Trophoblast cell (in vitro differentiated cells and primary cell): Measurements from ENCODE around the gene FAM24B.

Experiments used
- DNase-seq, 2 donors: peaks; one replicate each; pipeline ENCODE4 v3.0.0-alpha.2; 2016
- H2AFZ ChIP-seq: 2 replicates; pipeline ENCODE4 v1.6.1; 2013; ENCODE audit warnings: low read length, moderate library complexity, mild to moderate bottlenecking; ENCODE audit not compliant: insufficient read depth, poor library complexity
- H2AK5ac ChIP-seq: 2 replicates; pipeline ENCODE4 v1.6.1; 2013; ENCODE audit warnings: mild to moderate bottlenecking, low read length
- H2BK120ac ChIP-seq: 2 replicates; pipeline ENCODE4 v1.6.1; 2013; ENCODE audit warnings: low read length, mild to moderate bottlenecking, moderate library complexity; ENCODE audit not compliant: insufficient read depth, poor library complexity
- H2BK12ac ChIP-seq: 2 replicates; pipeline ENCODE4 v1.6.1; 2013; ENCODE audit warnings: mild to moderate bottlenecking, low read length, moderate library complexity
- H2BK5ac ChIP-seq: 2 replicates; pipeline ENCODE4 v1.6.1; 2013; ENCODE audit warnings: low read length, low read depth, moderate library complexity, mild to moderate bottlenecking; ENCODE audit not compliant: poor library complexity
- H3K14ac ChIP-seq: 2 replicates; pipeline ENCODE4 v1.6.1; 2013; ENCODE audit warnings: mild to moderate bottlenecking, low read length
- H3K18ac ChIP-seq: 2 replicates; pipeline ENCODE4 v1.6.1; 2013; ENCODE audit warnings: mild to moderate bottlenecking, low read length
- H3K23ac ChIP-seq: 2 replicates; pipeline ENCODE4 v1.6.1; 2013; ENCODE audit warnings: low read length
- H3K27ac ChIP-seq: 2 replicates; pipeline ENCODE4 v1.5.1; 2013; ENCODE audit warnings: low read depth, mild to moderate bottlenecking, inconsistent platforms, low read length, moderate library complexity
- H3K27me3 ChIP-seq: 2 replicates; pipeline ENCODE4 v1.6.1; 2013; ENCODE audit warnings: inconsistent platforms, mild to moderate bottlenecking, low read length, moderate library complexity; ENCODE audit not compliant: insufficient read depth
- H3K36me3 ChIP-seq, 2 experiments: 1 replicate in 1 of 2; 2 replicates in 1 of 2; pipeline ENCODE4 v1.6.1; 2013; ENCODE audit warnings: low read length in 2 of 2, mild to moderate bottlenecking in 2 of 2, moderate library complexity in 1 of 2; ENCODE audit not compliant: insufficient read depth in 2 of 2, control insufficient read depth in 1 of 2
- H3K4ac ChIP-seq: 2 replicates; pipeline ENCODE4 v1.6.1; 2013; ENCODE audit warnings: low read depth, mild to moderate bottlenecking, low read length, moderate library complexity
- H3K4me1 ChIP-seq, 2 experiments: 1 replicate in 1 of 2; 2 replicates in 1 of 2; pipeline ENCODE4 v1.6.1; 2013; ENCODE audit warnings: low read length in 2 of 2, mild to moderate bottlenecking in 2 of 2, moderate library complexity in 1 of 2; ENCODE audit not compliant: insufficient read depth in 2 of 2, control insufficient read depth in 1 of 2
- H3K4me2 ChIP-seq: 2 replicates; pipeline ENCODE4 v1.6.1; 2013; ENCODE audit warnings: inconsistent platforms, mild to moderate bottlenecking, low read length, moderate library complexity
- H3K4me3 ChIP-seq: 2 replicates; pipeline ENCODE4 v1.5.1; 2013; ENCODE audit warnings: mild to moderate bottlenecking, low read depth, low read length, inconsistent platforms
- H3K79me1 ChIP-seq: one replicate; pipeline ENCODE4 v1.6.1; 2013; ENCODE audit warnings: low read length
- H3K79me2 ChIP-seq: 2 replicates; pipeline ENCODE4 v1.6.1; 2013; ENCODE audit warnings: low read length, mild to moderate bottlenecking; ENCODE audit not compliant: control insufficient read depth, insufficient read depth, poor library complexity
- H3K9ac ChIP-seq: 2 replicates; pipeline ENCODE4 v1.6.1; 2013; ENCODE audit warnings: mild to moderate bottlenecking, low read length
- H3K9me3 ChIP-seq: 2 replicates; pipeline ENCODE4 v1.6.1; 2013; ENCODE audit warnings: low read depth, mild to moderate bottlenecking, control low read depth, inconsistent platforms, low read length; ENCODE audit not compliant: insufficient read depth
- H4K12ac ChIP-seq: 2 replicates; pipeline ENCODE4 v1.6.1; 2013; ENCODE audit warnings: low read depth, mild to moderate bottlenecking, low read length, moderate library complexity
- H4K8ac ChIP-seq: 2 replicates; pipeline ENCODE4 v1.6.1; 2013; ENCODE audit warnings: low read depth, mild to moderate bottlenecking, low read length, moderate library complexity
- H4K91ac ChIP-seq: one replicate; pipeline ENCODE4 v1.6.1; 2013; ENCODE audit warnings: low read depth, mild to moderate bottlenecking, low read length, moderate library complexity
- WGBS: extraction: QIAGEN DNeasy Blood & Tissue Kit; methylation state at CpG from one replicate; pipeline ENCODE4 v1.1.7; 2013; ENCODE audit warnings: missing lambda C conversion rate; ENCODE audit not compliant: insufficient read length, insufficient coverage; ENCODE audit errors: extremely low coverage; 5-methylcytosine and 5-hydroxymethylcytosine counted together

Gene FAM24B

GRCh38 chr10:122878799-122879338, 512 bp downstream of the FAM24B start:
- Histone ChIP-seq H3K79me2 (no peaks in the 10 kb centered on the region), H3K4ac (no peak overlapping the region), H2AK5ac (no peak overlapping the region), H3K4me2 (peak overlapping the region; percentile 9), H3K23ac (no peak overlapping the region), H3K9ac (no peak overlapping the region), H4K12ac (no peak overlapping the region), H2BK12ac (no peak overlapping the region), H3K14ac (no peak overlapping the region), H3K4me3 (peak overlapping the region; percentile 38), H3K79me1 (no peaks in the 10 kb centered on the region), H3K18ac (no peak overlapping the region), H3K9me3 (no peaks in the 10 kb centered on the region), H3K36me3 (no peaks in the 10 kb centered on the region), H2BK5ac (no peak overlapping the region), H4K91ac (no peak overlapping the region), H3K27ac (no peak overlapping the region), H3K4me1 (no peaks in the 10 kb centered on the region), H2BK120ac (no peak overlapping the region), H2AFZ (no peak overlapping the region), H3K27me3 (no peaks in the 10 kb centered on the region), H4K8ac (no peak overlapping the region)
- WGBS, result no CpG with 5 or more reads among the region's 14 CpGs
- DNase-seq, result peak in 1 of 2 donors; percentile 1

GRCh38 chr10:122877264-122877663, 2.1 kb downstream of the FAM24B start:
- H4K91ac ChIP-seq, result no peak overlapping the region
- no peak overlapping the region for H3K18ac ChIP-seq
- H3K79me2 ChIP-seq, result no peaks in the 10 kb centered on the region
- H3K9me3 ChIP-seq, result no peaks in the 10 kb centered on the region
- H2BK12ac ChIP-seq, result no peak overlapping the region
- no peaks in the 10 kb centered on the region for H3K27me3 ChIP-seq
- no CpG with 5 or more reads among the region's 1 CpG for WGBS
- no peak overlapping the region for H2BK120ac ChIP-seq
- no peak overlapping the region for H3K23ac ChIP-seq
- H4K8ac ChIP-seq, result no peak overlapping the region
- H3K36me3 ChIP-seq, result no peaks in the 10 kb centered on the region
- H3K4ac ChIP-seq, result no peak overlapping the region
- no peak overlapping the region for H3K27ac ChIP-seq
- H2BK5ac ChIP-seq, result no peak overlapping the region
- H3K14ac ChIP-seq, result no peak overlapping the region
- no peak overlapping the region for H2AK5ac ChIP-seq
- H3K79me1 ChIP-seq, result no peaks in the 10 kb centered on the region
- no peak overlapping the region for H3K4me3 ChIP-seq
- no peaks in the 10 kb centered on the region for H3K4me1 ChIP-seq
- H2AFZ ChIP-seq, result no peak overlapping the region
- H4K12ac ChIP-seq, result no peak overlapping the region
- DNase-seq, result no peak
- no peak overlapping the region for H3K9ac ChIP-seq
- no peak overlapping the region for H3K4me2 ChIP-seq

DNA sequence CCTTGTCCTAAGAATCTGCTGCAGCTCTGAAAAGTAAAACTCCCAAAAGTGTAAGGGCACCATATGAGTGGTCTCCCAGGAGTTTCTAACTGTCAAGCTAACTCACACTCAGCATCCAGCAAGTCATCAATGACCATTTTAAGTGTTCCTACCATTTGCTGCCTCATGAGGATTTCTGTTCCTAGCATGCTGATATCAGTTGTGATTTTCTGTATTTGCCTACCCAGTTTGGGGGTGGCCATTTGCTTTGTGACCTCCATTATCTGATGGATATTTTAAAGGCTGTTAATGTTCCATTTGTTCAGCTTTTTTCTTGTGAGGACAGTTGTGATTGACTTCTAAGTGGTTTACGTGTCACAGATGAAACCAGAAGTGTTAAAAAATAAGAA, 2.9 kb downstream of the FAM24B start:
- Histone ChIP-seq H3K27me3 (no peaks in the 10 kb centered on the region), H4K12ac (no peak overlapping the region), H3K36me3 (no peaks in the 10 kb centered on the region), H3K4me3 (no peak overlapping the region), H4K91ac (no peak overlapping the region), H3K9ac (no peak overlapping the region), H2AK5ac (no peak overlapping the region), H3K4me1 (no peaks in the 10 kb centered on the region), H4K8ac (no peak overlapping the region), H3K9me3 (no peaks in the 10 kb centered on the region), H3K23ac (no peak overlapping the region), H3K14ac (no peak overlapping the region), H3K79me1 (no peaks in the 10 kb centered on the region), H3K27ac (no peak overlapping the region), H2BK120ac (no peak overlapping the region), H2BK12ac (no peak overlapping the region), H3K79me2 (no peaks in the 10 kb centered on the region), H3K4ac (no peak overlapping the region), H3K18ac (no peak overlapping the region), H2AFZ (no peak overlapping the region), H3K4me2 (no peak overlapping the region), H2BK5ac (no peak overlapping the region)
- DNase-seq, result no peak
- WGBS, result no CpG with 5 or more reads among the region's 1 CpG

DNA sequence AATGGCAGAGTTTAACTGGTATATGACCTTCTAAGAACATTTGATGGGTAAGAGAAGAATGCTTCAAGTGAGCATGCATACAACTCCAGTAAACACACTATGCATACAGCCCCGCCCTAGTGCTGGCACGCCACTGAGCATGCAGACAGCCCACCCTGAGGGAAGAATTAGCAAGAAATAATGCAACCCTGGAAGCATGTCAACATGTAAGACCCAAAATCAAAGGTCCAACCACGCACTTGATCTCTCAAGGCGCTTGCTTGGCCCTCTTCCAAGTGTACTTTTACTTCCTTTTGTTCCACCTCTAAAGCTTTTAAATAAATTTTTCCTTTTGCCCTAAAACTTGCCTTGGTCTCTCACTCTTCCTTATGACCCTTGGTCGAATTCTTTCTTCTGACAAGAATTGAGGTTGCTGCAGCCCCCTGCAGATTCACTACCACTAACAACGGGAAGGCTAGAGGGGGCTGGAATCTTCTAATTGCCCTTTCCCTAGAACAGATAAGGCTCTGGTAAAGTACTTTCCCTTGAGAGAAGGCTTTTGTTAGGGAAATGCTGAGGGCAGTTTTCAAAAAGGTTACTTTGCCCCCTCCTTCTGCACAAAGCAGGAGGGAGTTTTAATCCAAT, 3.4 kb downstream of the FAM24B start:
- H3K4ac ChIP-seq, result no peak overlapping the region
- no peak overlapping the region for H4K91ac ChIP-seq
- H3K18ac ChIP-seq, result no peak overlapping the region
- no peak for DNase-seq
- H3K14ac ChIP-seq, result no peak overlapping the region
- H3K9ac ChIP-seq, result no peak overlapping the region
- H3K4me1 ChIP-seq, result no peaks in the 10 kb centered on the region
- no peak overlapping the region for H4K12ac ChIP-seq
- H3K27me3 ChIP-seq, result no peaks in the 10 kb centered on the region
- no peak overlapping the region for H3K4me2 ChIP-seq
- WGBS, result no CpG with 5 or more reads among the region's 6 CpGs
- H3K79me1 ChIP-seq, result no peaks in the 10 kb centered on the region
- H2AK5ac ChIP-seq, result no peak overlapping the region
- H2BK120ac ChIP-seq, result no peak overlapping the region
- H2BK12ac ChIP-seq, result no peak overlapping the region
- no peaks in the 10 kb centered on the region for H3K36me3 ChIP-seq
- no peaks in the 10 kb centered on the region for H3K79me2 ChIP-seq
- no peak overlapping the region for H4K8ac ChIP-seq
- H3K27ac ChIP-seq, result no peak overlapping the region
- H3K23ac ChIP-seq, result no peak overlapping the region
- no peaks in the 10 kb centered on the region for H3K9me3 ChIP-seq
- no peak overlapping the region for H2AFZ ChIP-seq
- H3K4me3 ChIP-seq, result no peak overlapping the region
- no peak overlapping the region for H2BK5ac ChIP-seq
